OCI-LY7 (cell line): ENCODE data around the gene TPRG1L.

ENCODE experiments used
- CTCF ChIP-seq: fragments of 200-600 bp; sonication (generic); conservative IDR thresholded peaks from 2 replicates; pipeline ENCODE4 v1.5.1; 2014; ENCODE audit warnings: mild to moderate bottlenecking, antibody characterized with exemption, low read length, moderate library complexity, mixed read lengths
- EZH2phosphoT487 ChIP-seq: fragments of 200-600 bp; sonication (generic); IDR thresholded peaks from 2 replicates; pipeline ENCODE4 v1.6.1; 2018; ENCODE audit warnings: low read depth, borderline replicate concordance, mild to moderate bottlenecking, mixed run types, antibody characterized with exemption, low read length, moderate library complexity, mixed read lengths

- no peak for TF ChIP-seq CTCF
- no peak for TF ChIP-seq EZH2phosphoT487
These were observed 27.2 kb downstream of the TPRG1L start, which contains the start of gene TP73 for GRCh38 chr1:3651930-3652547.
